Body of pancreas (tissue), 4 donors: ENCODE data around the gene SPNS3. TPM values are rescaled to one million over a fixed set of nuclear protein-coding genes. Genes with fewer than 3 reads are reported as not detected.
A peak's percentile ranks its signal among the peaks of the same experiment; 100 is the strongest.

Experiments
- ATAC-seq: fragments of 150-250 bp; one replicate; pipeline ENCODE4 v1.9.1; 2016
- DNase-seq, 4 donors: peaks; one replicate each; pipeline ENCODE4 v3.0.0-alpha.2; 2019
- H3K27ac ChIP-seq, 4 donors: fragments of 200-600 bp; sonication (generic); 1 replicate in 3 of 4; 2 replicates in 1 of 4; pipeline versions ENCODE4 v1.5.1 to v1.6.1; 2016 to 2019; ENCODE audit warnings: mild to moderate bottlenecking in 1 of 4, mixed read lengths in 1 of 4, moderate library complexity in 1 of 4
- H3K27me3 ChIP-seq, 2 donors: fragments of 200-600 bp; sonication (generic); one replicate each; pipeline ENCODE4 v1.6.0; 2016; ENCODE audit warnings: mild to moderate bottlenecking in 1 of 2
- H3K36me3 ChIP-seq, 2 donors: fragments of 200-600 bp; sonication (generic); replicated peaks in 1 of 2; 2 replicates each; pipeline ENCODE4 v1.5.1; 2016; ENCODE audit warnings: low read depth in 2 of 2; ENCODE audit not compliant: insufficient read depth in 1 of 2
- H3K4me1 ChIP-seq: fragments of 200-600 bp; sonication (generic); one replicate; pipeline ENCODE4 v1.6.0; 2016
- H3K4me3 ChIP-seq, 2 donors: fragments of 200-600 bp; sonication (generic); 1 replicate in 1 of 2; 2 replicates in 1 of 2; pipeline ENCODE4 v1.5.1; 2016 to 2019
- H3K9me3 ChIP-seq, 3 donors: fragments of 200-600 bp; sonication (generic); 1 replicate in 2 of 3; 2 replicates in 1 of 3; pipeline ENCODE4 v1.5.1; 2016
- POLR2A ChIP-seq, 3 donors: fragments of 450-650 bp; IDR thresholded peaks; one replicate each; pipeline ENCODE4 v1.6.1; 2016; ENCODE audit warnings: antibody characterized with exemption in 3 of 3, mild to moderate bottlenecking in 2 of 3
- WGBS, 2 donors: methylation state at CpG; one replicate each; pipeline ENCODE4 v1.1.5; 2017; 5-methylcytosine and 5-hydroxymethylcytosine counted together
- intact Hi-C: fragments of 100-400 bp; cut with DNase I; formaldehyde crosslinking; loops from one replicate; pipeline ENCODE4 v1.15.1; 2023
- total RNA-seq, 2 donors: library from RNA; depleted of rRNA; stranded (reverse); fragments of >200 nt; gene quantifications; one replicate each; pipeline ENCODE4 v1.1.0, GENCODE V29; 2016
- TF ChIP-seq, protein P1 (sequence below), 7 experiments: fragments of 450-650 bp in 4 of 7; fragments of 200-600 bp in 3 of 7; sonication (generic) in 3 of 7; IDR thresholded peaks; one replicate each; pipeline ENCODE4 v1.5.1; 2016 to 2019; ENCODE audit warnings: antibody characterized with exemption in 7 of 7

Gene SPNS3, protein sequence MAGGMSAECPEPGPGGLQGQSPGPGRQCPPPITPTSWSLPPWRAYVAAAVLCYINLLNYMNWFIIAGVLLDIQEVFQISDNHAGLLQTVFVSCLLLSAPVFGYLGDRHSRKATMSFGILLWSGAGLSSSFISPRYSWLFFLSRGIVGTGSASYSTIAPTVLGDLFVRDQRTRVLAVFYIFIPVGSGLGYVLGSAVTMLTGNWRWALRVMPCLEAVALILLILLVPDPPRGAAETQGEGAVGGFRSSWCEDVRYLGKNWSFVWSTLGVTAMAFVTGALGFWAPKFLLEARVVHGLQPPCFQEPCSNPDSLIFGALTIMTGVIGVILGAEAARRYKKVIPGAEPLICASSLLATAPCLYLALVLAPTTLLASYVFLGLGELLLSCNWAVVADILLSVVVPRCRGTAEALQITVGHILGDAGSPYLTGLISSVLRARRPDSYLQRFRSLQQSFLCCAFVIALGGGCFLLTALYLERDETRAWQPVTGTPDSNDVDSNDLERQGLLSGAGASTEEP
- not detected for total RNA-seq

DNA sequence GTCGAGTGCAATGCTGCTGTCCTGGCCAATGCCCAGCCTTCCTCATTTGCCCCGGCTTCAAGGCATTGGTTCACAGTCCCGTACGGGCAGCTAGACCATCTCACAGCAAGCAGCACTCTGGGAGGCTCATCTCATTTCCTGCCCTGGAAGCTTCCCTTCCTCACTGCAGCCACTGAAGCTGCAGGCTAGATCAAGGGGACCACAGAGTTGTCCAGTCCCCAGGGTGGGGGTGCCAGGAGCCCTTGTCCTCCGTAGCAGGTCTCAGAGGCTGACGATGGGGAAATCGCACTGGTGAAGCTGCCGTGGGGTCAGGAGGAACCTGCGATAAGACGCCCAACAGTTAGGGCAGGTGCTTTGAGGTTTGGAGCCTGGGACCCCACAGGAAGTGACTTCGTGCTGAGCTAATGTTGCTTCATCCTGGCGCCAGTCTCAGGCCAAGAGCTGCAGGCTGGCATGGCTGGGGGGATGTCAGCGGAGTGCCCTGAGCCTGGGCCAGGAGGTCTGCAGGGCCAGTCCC, at the start of gene SPNS3:
Gene SPNS3 (plus strand): TSS at position 426 of the 517 bp plus-strand sequence. CDS start 28 bp downstream, at position 454.
- TF ChIP-seq POLR2A (IDR thresholded peaks at IDR 0.05) = no peak
- TF ChIP-seq, protein P1, sequence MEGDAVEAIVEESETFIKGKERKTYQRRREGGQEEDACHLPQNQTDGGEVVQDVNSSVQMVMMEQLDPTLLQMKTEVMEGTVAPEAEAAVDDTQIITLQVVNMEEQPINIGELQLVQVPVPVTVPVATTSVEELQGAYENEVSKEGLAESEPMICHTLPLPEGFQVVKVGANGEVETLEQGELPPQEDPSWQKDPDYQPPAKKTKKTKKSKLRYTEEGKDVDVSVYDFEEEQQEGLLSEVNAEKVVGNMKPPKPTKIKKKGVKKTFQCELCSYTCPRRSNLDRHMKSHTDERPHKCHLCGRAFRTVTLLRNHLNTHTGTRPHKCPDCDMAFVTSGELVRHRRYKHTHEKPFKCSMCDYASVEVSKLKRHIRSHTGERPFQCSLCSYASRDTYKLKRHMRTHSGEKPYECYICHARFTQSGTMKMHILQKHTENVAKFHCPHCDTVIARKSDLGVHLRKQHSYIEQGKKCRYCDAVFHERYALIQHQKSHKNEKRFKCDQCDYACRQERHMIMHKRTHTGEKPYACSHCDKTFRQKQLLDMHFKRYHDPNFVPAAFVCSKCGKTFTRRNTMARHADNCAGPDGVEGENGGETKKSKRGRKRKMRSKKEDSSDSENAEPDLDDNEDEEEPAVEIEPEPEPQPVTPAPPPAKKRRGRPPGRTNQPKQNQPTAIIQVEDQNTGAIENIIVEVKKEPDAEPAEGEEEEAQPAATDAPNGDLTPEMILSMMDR (IDR thresholded peaks at IDR 0.05) = no peak
- Histone ChIP-seq H3K27ac (no peak within 1 kb of the TSS), H3K27me3 (no peaks in the 10 kb centered on the region), H3K9me3 (no peaks in the 10 kb centered on the region), H3K4me1 (no peaks in the 10 kb centered on the region), H3K36me3 (no peaks in the 10 kb centered on the region), H3K4me3 (no peak within 1 kb of the TSS)
- WGBS, 2 donors = 50 to 68% methylated on average over 1 to 13 of the region's 13 CpGs
- ATAC-seq (no peak), DNase-seq (peak in 1 of 4 donors; percentile 17)
- intact Hi-C loops = no loop called here

DNA sequence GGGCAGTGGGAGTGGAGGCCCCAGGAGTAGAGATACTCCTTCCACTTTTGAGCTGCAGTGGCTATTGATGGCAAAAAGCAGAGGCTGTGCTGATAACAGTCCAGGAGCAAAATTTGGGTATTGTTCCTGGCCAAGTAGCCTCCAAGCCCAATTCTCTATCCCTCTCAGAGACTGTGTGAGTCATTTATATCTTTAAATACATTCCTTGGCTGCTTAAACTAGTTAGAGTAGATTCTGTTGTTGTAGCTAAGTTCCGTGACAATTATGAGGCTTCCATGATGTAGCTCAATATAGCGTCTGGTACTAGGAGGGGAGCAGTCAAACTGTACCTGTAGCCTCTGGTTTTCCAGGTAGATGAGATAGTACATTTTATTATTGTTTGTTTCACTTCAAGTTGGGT, 47.3 kb upstream of the SPNS3 start:
- DNase-seq (no peak), ATAC-seq (no peak)
- H3K4me3 ChIP-seq = no peak overlapping the region
- no peaks in the 10 kb centered on the region for H3K9me3 ChIP-seq
- 86 to 95% methylated on average over 2 of the region's 2 CpGs for WGBS, 2 donors
- H3K4me1 ChIP-seq = no peaks in the 10 kb centered on the region
- TF ChIP-seq POLR2A (IDR thresholded peaks at IDR 0.05) = no peak
- TF ChIP-seq, protein P1 (IDR thresholded peaks at IDR 0.05) = no peak
- H3K27ac ChIP-seq = no peak overlapping the region
- no peaks in the 10 kb centered on the region for H3K27me3 ChIP-seq
- intact Hi-C loops = no loop called here
- no peaks in the 10 kb centered on the region for H3K36me3 ChIP-seq

DNA sequence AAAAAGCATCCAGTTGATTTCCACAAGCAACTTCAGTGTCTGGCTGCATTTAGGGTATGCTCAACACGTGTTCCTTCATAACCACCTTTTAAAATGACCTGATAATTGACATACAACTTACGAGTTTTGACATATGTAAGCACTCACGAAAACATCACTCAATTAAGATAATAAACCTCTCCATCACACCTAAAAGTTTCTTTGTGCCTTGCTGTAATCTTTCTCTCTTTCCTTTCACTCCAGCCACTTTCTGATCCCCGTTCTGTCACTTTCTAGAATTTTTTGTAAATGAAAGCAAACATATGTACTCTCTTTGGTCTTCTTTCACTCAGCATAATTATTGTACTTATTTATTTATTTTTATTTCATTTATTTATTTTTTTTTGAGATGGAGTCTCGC, 46.6 kb upstream of the SPNS3 start:
- TF ChIP-seq, protein P1 (IDR thresholded peaks at IDR 0.05) = no peak
- TF ChIP-seq POLR2A (IDR thresholded peaks at IDR 0.05) = no peak
- ATAC-seq (no peak), DNase-seq (no peak)
- intact Hi-C loops = no loop called here
- WGBS, 2 donors = 85 to 91% methylated on average over 5 of the region's 5 CpGs
- H3K4me3 ChIP-seq = no peak overlapping the region
- H3K36me3 ChIP-seq = no peaks in the 10 kb centered on the region
- H3K27me3 ChIP-seq = no peaks in the 10 kb centered on the region
- no peaks in the 10 kb centered on the region for H3K4me1 ChIP-seq
- no peaks in the 10 kb centered on the region for H3K9me3 ChIP-seq
- no peak overlapping the region for H3K27ac ChIP-seq

DNA sequence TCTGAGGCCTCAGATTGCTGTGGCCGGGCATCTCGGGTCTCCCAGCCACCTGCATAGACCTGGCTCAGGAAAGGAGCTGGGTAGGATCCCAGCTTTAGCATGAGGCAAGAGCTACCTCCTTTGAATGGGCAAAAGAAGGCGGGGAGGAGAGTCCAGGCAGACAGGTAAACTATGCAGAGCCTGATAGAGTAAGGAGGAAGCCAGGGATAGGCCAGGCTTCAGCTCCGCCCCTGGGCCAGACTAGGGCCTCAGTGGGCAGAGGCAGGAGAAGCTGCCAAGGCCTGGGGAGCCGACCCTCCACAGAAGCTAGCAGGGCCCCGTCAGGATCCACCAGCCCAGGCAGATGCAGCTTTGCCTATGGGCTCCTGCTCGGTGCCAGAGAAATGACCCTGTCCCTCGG, 44.7 kb upstream of the SPNS3 start:
- Histone ChIP-seq H3K9me3 (no peaks in the 10 kb centered on the region), H3K36me3 (no peaks in the 10 kb centered on the region), H3K4me3 (no peak overlapping the region), H3K27me3 (no peaks in the 10 kb centered on the region), H3K27ac (no peak overlapping the region), H3K4me1 (no peaks in the 10 kb centered on the region)
- intact Hi-C loops = no loop called here
- WGBS, 2 donors = 67 to 68% methylated on average over 7 to 8 of the region's 8 CpGs
- ATAC-seq = no peak
- no peak for DNase-seq
- TF ChIP-seq POLR2A (IDR thresholded peaks at IDR 0.05) = no peak
- TF ChIP-seq, protein P1 (IDR thresholded peaks at IDR 0.05) = no peak
